Stimulated activated CD4-positive, alpha-beta T cell treated with anti-CD3 and anti-CD28 coated beads, Interleukin-4, amount 100 ng/mL, for 24 hours (primary cell): ENCODE results near the gene BTN2A1.
"Not testable (repeated sequence)": the region's sequence is repeated elsewhere in the genome, so short reads cannot be mapped to it uniquely, and the experiment has no call there.

ENCODE experiments used
- DNase-seq: peaks from one replicate; pipeline ENCODE4 v3.0.0-alpha.2; 2020

The BTN2A1 gene

DNA sequence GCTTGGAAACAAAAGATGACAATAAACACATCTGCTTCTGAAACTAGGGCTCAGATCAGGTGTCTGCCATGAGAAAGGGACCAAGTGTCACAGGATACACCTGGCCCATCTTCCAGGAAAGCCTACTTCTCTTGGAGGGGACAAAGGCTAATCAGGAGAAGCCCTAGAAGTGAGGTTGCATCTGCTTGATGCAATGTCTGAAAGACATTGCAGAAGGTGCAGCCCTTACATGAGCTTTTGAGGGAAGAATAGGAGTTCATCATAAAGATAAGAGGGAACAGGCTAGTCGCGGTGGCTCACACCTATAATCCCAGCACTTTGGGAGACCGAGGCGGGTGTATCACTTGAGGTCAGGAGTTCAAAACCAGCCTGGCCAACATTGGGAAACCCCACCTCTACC, 39.9 kb downstream of the BTN2A1 start:
- DNase-seq: no peak

DNA sequence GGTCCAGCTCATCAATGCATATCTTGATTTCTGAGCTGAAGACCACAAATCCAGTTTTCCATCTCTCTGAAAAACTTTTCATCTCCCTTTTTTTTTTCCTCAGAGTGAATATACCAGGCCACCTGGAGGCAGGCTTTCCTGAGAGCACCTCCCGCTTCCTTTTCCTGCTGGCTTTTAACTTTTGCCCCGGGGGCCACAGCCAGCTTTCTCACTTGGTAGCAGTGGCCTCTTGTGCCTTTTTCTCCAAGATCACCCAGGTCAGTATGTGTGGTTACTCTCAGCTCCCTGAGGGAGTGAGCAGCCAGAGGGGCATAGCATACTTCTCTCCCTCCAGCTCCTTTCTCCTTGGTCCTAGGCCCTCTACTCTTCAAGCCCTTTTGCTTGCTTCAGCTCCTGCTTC, 42.3 kb downstream of the BTN2A1 start, which contains the start of gene BTN1A1:
Gene BTN1A1, plus strand, starts transcription at position 202 of the 400 bp plus-strand sequence. CDS start 984 bp downstream, outside the sequence.
- no peak for DNase-seq

GRCh38 chr6:26501482-26501986, 43.8 kb downstream of the BTN2A1 start:
- DNase-seq: peak; percentile 36

GRCh38 chr6:26502165-26502564, 44.4 kb downstream of the BTN2A1 start:
- DNase-seq: no peak

- no peak for DNase-seq
Observed at GRCh38 chr6:26502626-26503025, 44.9 kb downstream of the BTN2A1 start.

DNA sequence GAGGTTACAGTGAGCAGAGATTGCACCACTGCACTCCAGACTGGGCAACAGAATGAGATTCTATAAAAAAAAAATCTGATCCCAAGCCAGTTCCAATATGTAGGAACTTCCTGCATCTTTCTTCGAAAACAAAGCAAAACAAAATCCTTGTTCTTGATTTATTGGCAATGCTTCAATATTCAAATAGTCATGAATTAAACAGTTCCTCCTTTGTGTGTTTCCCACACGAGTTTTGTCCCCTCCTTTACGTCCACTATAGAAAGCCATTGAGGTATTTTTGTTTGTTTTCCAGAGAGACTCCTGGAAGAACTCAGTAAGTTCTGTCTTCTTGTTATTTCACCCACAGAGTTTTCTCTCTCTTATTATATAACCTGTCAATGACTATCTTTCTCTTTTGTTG, 49.9 kb downstream of the BTN2A1 start:
- DNase-seq: no peak

GRCh38 chr6:26511033-26511432, 53.3 kb downstream of the BTN2A1 start:
- not testable (repeated sequence) for DNase-seq

GRCh38 chr6:26514984-26515383, 57.2 kb downstream of the BTN2A1 start:
- no peak for DNase-seq

GRCh38 chr6:26516481-26517427, 59.0 kb downstream of the BTN2A1 start:
- DNase-seq: no peak
